Upper lobe of left lung (tissue), 6 donors: Measurements from ENCODE around the gene SDC3. TPM values are rescaled to one million over a fixed set of nuclear protein-coding genes. Genes with fewer than 3 reads are reported as not detected.
A peak's percentile ranks its signal among the peaks of the same experiment; 100 is the strongest.

Experiments
- ATAC-seq, 2 donors: fragments of 200-7000 bp; cut with Tn5 transposase; one replicate each; pipeline ENCODE4 v1.9.1; 2022; ENCODE audit warnings: mild to moderate bottlenecking in 2 of 2, moderate library complexity in 2 of 2; ENCODE audit not compliant: low FRiP score in 2 of 2
- DNase-seq, 2 donors: peaks; one replicate each; pipeline ENCODE4 v3.0.0-alpha.2; 2019 to 2020
- H3K27ac ChIP-seq, 4 donors: fragments of 200-600 bp; sonication (generic); one replicate each; pipeline ENCODE4 v1.5.1; 2016 to 2019
- H3K27me3 ChIP-seq, 4 donors: fragments of 200-600 bp; sonication (generic); one replicate each; pipeline ENCODE4 v1.5.1; 2017 to 2019
- H3K36me3 ChIP-seq, 4 donors: fragments of 200-600 bp; sonication (generic); one replicate each; pipeline ENCODE4 v1.5.1; 2016 to 2019
- H3K4me1 ChIP-seq, 4 donors: fragments of 200-600 bp; sonication (generic); one replicate each; pipeline ENCODE4 v1.5.1; 2018 to 2019
- H3K4me3 ChIP-seq, 4 donors: fragments of 200-600 bp; sonication (generic); one replicate each; pipeline ENCODE4 v1.5.1; 2017 to 2019; ENCODE audit warnings: mild to moderate bottlenecking in 2 of 4, moderate library complexity in 1 of 4
- H3K9me3 ChIP-seq, 4 donors: fragments of 200-600 bp; sonication (generic); one replicate each; pipeline ENCODE4 v1.5.1; 2018 to 2019
- CTCF ChIP-seq, 6 experiments: fragments of 450-650 bp in 4 of 6; fragments of 200-600 bp in 2 of 6; sonication (generic) in 2 of 6; IDR thresholded peaks; one replicate each; pipeline ENCODE4 v1.5.1; 2016 to 2019; ENCODE audit warnings: antibody characterized with exemption in 6 of 6
- EP300 ChIP-seq, 4 donors: sonication (generic); formaldehyde crosslinking; IDR thresholded peaks; one replicate each; pipeline ENCODE4 v1.5.1; 2017; ENCODE audit warnings: antibody characterized with exemption in 4 of 4, control low read depth in 2 of 4
- POLR2A ChIP-seq, 4 donors: fragments of 450-650 bp; IDR thresholded peaks; one replicate each; pipeline ENCODE4 v1.5.1; 2016 to 2017; ENCODE audit warnings: antibody characterized with exemption in 4 of 4, mild to moderate bottlenecking in 2 of 4
- POLR2AphosphoS5 ChIP-seq, 2 donors: sonication (generic); formaldehyde crosslinking; IDR thresholded peaks; one replicate each; pipeline ENCODE4 v1.5.1; 2017; ENCODE audit warnings: antibody characterized with exemption in 2 of 2
- WGBS, 2 donors: methylation state at CpG; one replicate each; pipeline ENCODE4 v1.1.5; 2017 to 2018; 5-methylcytosine and 5-hydroxymethylcytosine counted together
- total RNA-seq, 6 donors: library from RNA; depleted of rRNA in 4 of 6; stranded (reverse); fragments of >200 nt in 4 of 6; gene quantifications; one replicate each; pipeline versions ENCODE4 v1.1.0 to v1.2.1, GENCODE V29; 2016 to 2021
- donor health status: DM: no; HTN: no; CAD: no; lungs with moderate emphysema.
- donor health status: DM: no; HTN: yes; CAD: no; lungs with severe emphysema.

The SDC3 gene
- total RNA-seq, 6 donors from 2014 or later: 15.8 to 65.8 (median 30.1) TPM

GRCh38 chr1:30905916-30906620, 2.5 kb downstream of the SDC3 start:
- ATAC-seq (peak in 1 of 2 donors; percentile 5), DNase-seq (no peak)
- peak overlapping the region in 1 of 4 donors; percentile 77 for H3K27ac ChIP-seq
- no peaks in the 10 kb centered on the region for H3K36me3 ChIP-seq
- H3K27me3 ChIP-seq: peaks cover 0 to 1% (median 0%) of the 10 kb centered on the region in 4 donors
- no peak overlapping the region for H3K4me3 ChIP-seq
- H3K9me3 ChIP-seq: no peaks in the 10 kb centered on the region
- TF ChIP-seq EP300 (IDR thresholded peaks at IDR 0.05): no peak
- TF ChIP-seq POLR2AphosphoS5 (IDR thresholded peaks at IDR 0.05): no peak
- no peak for TF ChIP-seq CTCF (IDR thresholded peaks at IDR 0.05)
- WGBS, 2 donors: 60 to 61% methylated on average over 8 to 9 of the region's 9 CpGs
- H3K4me1 ChIP-seq: peaks cover 37 to 62% (median 52%) of the 10 kb centered on the region in 4 donors

GRCh38 chr1:30905403-30905802, 3.2 kb downstream of the SDC3 start:
- Histone ChIP-seq H3K36me3 (no peaks in the 10 kb centered on the region), H3K27me3 (peaks cover 0 to 1% (median 0%) of the 10 kb centered on the region in 4 donors), H3K4me3 (no peak overlapping the region), H3K4me1 (peaks cover 36 to 61% (median 53%) of the 10 kb centered on the region in 4 donors), H3K27ac (no peak overlapping the region), H3K9me3 (no peaks in the 10 kb centered on the region)
- DNase-seq: no peak
- no peak for TF ChIP-seq EP300 (IDR thresholded peaks at IDR 0.05)
- no peak for TF ChIP-seq POLR2AphosphoS5 (IDR thresholded peaks at IDR 0.05)
- no peak for TF ChIP-seq CTCF (IDR thresholded peaks at IDR 0.05)
- TF ChIP-seq POLR2A (IDR thresholded peaks at IDR 0.05): no peak
- no peak for ATAC-seq
- 81 to 89% methylated on average over 1 of the region's 1 CpG for WGBS, 2 donors

GRCh38 chr1:30904962-30905335, 3.6 kb downstream of the SDC3 start:
- peaks cover 36 to 61% (median 53%) of the 10 kb centered on the region in 4 donors for H3K4me1 ChIP-seq
- H3K27ac ChIP-seq: peak overlapping the region in 1 of 4 donors; percentile 15
- 92 to 100% methylated on average over 1 of the region's 1 CpG for WGBS, 2 donors

GRCh38 chr1:30904191-30904961, 4.2 kb downstream of the SDC3 start:
- Histone ChIP-seq H3K27ac (peak overlapping the region in 1 of 4 donors; percentile 15), H3K4me3 (no peak overlapping the region), H3K9me3 (no peaks in the 10 kb centered on the region), H3K4me1 (peaks cover 35 to 56% (median 49%) of the 10 kb centered on the region in 4 donors), H3K36me3 (no peaks in the 10 kb centered on the region), H3K27me3 (peaks cover 0 to 1% (median 0%) of the 10 kb centered on the region in 4 donors)
- TF ChIP-seq POLR2A (IDR thresholded peaks at IDR 0.05) (no peak), EP300 (IDR thresholded peaks at IDR 0.05) (no peak), CTCF (IDR thresholded peaks at IDR 0.05) (no peak), POLR2AphosphoS5 (IDR thresholded peaks at IDR 0.05) (no peak)
- no peak for ATAC-seq
- WGBS, 2 donors: 71 to 72% methylated on average over 11 of the region's 11 CpGs
- DNase-seq: no peak

More at GRCh38 chr1:30904962-30905335, 3.6 kb downstream of the SDC3 start:
- Histone ChIP-seq H3K27me3 (peaks cover 0 to 1% (median 0%) of the 10 kb centered on the region in 4 donors), H3K4me3 (no peak overlapping the region), H3K9me3 (no peaks in the 10 kb centered on the region), H3K36me3 (no peaks in the 10 kb centered on the region)
- ATAC-seq (no peak), DNase-seq (no peak)
- TF ChIP-seq POLR2A (IDR thresholded peaks at IDR 0.05) (no peak), CTCF (IDR thresholded peaks at IDR 0.05) (no peak), POLR2AphosphoS5 (IDR thresholded peaks at IDR 0.05) (no peak), EP300 (IDR thresholded peaks at IDR 0.05) (no peak)
